Dendritic cell treated with granulocyte-macrophage colony-stimulating factor and Interleukin-4, amounts not matched to agents 40 ng/mL and 50 ng/mL, for 4 days (primary cell): ENCODE results near the gene INKA1.
A peak's percentile ranks its signal among the peaks of the same experiment; 100 is the strongest.
"Not testable (repeated sequence)": the region's sequence is repeated elsewhere in the genome, so short reads cannot be mapped to it uniquely, and the experiment has no call there.

ENCODE experiments used
- H3K27ac Mint-ChIP-seq: one replicate; pipeline ENCODE4 v1.8.0; 2022; ENCODE audit warnings: mild to moderate bottlenecking, mixed read lengths
- H3K27me3 Mint-ChIP-seq: one replicate; pipeline ENCODE4 v1.8.0; 2022; ENCODE audit warnings: mild to moderate bottlenecking, mixed read lengths
- H3K36me3 Mint-ChIP-seq: one replicate; pipeline ENCODE4 v1.8.0; 2022; ENCODE audit warnings: low read depth, mixed read lengths
- H3K4me1 Mint-ChIP-seq: one replicate; pipeline ENCODE4 v1.8.0; 2022; ENCODE audit warnings: low read depth, mixed read lengths
- H3K4me3 Mint-ChIP-seq: one replicate; pipeline ENCODE4 v1.8.0; 2022; ENCODE audit warnings: mild to moderate bottlenecking, moderate library complexity, mixed read lengths
- H3K9me3 Mint-ChIP-seq: one replicate; pipeline ENCODE4 v1.8.0; 2022; ENCODE audit warnings: mixed read lengths
- intact Hi-C: fragments of 100-400 bp; cut with micrococcal nuclease; formaldehyde crosslinking; loops from one replicate; pipeline ENCODE4 v1.15.0; 2022

The INKA1 gene

DNA sequence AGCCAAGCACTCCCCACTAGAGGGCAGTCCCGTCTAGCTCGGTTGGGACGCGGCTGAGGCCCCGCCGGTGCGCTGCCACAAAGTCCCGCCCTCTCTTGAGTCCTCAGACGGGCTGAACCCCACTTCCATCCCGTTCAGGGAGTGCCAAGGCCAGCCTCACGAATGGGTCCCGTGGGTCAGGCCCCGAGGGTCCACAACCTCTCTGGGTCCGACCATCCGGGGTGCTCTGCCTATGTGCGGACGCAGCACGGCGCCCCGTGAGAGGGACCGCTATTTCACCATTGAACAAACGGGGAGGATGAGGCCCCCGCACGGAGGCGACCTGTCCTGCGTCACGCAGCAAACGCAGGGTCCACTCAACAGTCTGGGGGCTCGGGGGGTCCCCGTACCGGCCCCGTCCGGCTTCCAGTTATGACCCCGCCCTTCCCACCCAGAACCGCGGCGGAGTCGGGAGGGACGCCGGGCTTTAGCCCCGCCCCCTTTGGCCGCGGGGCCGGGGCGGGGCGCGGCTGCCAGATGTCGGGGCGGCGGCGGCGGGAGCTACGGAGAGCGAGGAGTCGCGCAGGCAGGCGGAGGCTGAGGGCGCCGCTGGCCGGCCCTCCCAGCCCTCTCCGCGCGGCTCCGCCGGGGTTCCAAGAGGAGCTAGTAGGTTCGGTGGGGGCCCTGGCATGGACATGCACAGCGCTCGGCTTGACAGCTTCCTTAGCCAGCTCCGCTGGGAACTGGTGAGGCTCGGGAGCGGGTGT, at the start of gene INKA1:
Gene INKA1 (plus strand): TSS at position 543 of the 746 bp plus-strand sequence. CDS start 132 bp downstream, at position 675.
- H3K27ac Mint-ChIP-seq: peak within 1 kb of the TSS; percentile 80
- intact Hi-C loops: loop anchor here (1.0 kb wide), 1 partner anchor 36 kb away; no protein-coding TSS in a partner anchor
- peaks cover 27% of the 10 kb centered on the region for H3K27me3 Mint-ChIP-seq
- H3K9me3 Mint-ChIP-seq: no peaks in the 10 kb centered on the region
- peaks cover 9% of the 10 kb centered on the region for H3K36me3 Mint-ChIP-seq
- H3K4me3 Mint-ChIP-seq: peak within 1 kb of the TSS; percentile 84
- H3K4me1 Mint-ChIP-seq: peaks cover 51% of the 10 kb centered on the region

DNA sequence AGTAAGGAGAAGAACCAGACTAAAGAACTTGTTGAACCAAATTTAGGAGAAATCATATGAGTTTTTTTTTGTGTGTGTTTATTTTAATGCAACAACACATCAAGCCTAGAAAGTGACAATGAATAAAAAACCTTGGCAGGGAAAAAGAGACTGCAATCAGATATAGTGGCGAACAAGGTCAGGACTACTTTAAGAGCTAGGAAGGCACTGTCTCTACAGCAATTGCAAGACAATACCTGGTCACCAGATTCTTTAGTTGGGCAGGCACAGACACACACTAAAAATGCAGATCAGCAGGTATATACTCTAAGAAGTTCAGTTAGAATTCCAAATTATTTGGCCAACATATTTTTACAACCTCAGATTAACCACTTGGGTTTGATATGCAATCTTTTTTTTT, 48.5 kb upstream of the INKA1 start:
- Mint-ChIP-seq H3K9me3 (no peaks in the 10 kb centered on the region), H3K36me3 (peaks cover 30% of the 10 kb centered on the region), H3K4me3 (no peak overlapping the region), H3K27me3 (no peaks in the 10 kb centered on the region), H3K27ac (no peak overlapping the region), H3K4me1 (peaks cover 20% of the 10 kb centered on the region)
- intact Hi-C loops: no loop called here

DNA sequence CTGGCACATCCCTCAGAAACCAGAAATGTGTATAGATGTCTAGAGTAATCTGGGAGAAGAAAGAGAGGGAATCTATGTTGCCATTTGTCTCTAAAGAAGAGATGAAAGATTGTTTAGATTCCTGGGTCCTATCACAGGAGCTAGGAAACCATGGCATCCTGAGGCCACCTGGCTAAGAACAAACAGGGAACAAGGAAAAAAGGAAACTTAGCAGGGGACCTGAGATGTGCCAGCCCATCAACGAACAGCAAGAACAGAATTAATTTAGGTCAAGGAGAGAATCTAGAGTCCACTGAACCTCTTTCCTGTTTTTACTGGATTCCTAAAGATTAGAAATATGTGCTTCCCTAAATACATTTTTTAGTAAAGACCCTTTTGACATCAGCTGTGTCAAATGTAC, 47.0 kb upstream of the INKA1 start:
- Mint-ChIP-seq H3K9me3 (no peaks in the 10 kb centered on the region), H3K27ac (no peak overlapping the region)

DNA sequence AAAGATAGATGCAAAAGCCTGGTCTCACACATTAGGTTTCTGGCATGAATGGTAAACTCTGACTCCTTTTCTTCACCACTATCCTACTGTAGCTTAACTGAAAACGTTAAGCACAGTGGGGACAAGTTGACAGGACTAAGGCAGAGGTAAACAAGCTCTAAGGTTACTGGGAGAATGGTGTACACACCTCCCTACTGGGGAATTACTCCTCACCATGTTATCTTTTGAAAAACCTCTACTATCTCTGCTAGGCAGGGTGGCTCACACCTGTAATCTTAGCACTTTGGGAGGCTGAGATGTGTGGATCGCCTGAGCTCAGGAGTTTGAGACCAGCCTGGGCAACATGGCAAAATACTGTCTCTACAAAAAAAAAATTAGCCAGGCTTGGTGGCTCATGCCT, 45.9 kb upstream of the INKA1 start:
- Mint-ChIP-seq H3K27me3 (no peaks in the 10 kb centered on the region), H3K27ac (no peak overlapping the region), H3K9me3 (no peaks in the 10 kb centered on the region), H3K4me1 (peaks cover 28% of the 10 kb centered on the region), H3K36me3 (peaks cover 21% of the 10 kb centered on the region), H3K4me3 (no peak overlapping the region)
- intact Hi-C loops: no loop called here

More for the DNA sequence above, 47.0 kb upstream of the INKA1 start:
- Mint-ChIP-seq H3K4me3 (no peak overlapping the region), H3K36me3 (peaks cover 21% of the 10 kb centered on the region), H3K4me1 (peaks cover 28% of the 10 kb centered on the region), H3K27me3 (no peaks in the 10 kb centered on the region)
- intact Hi-C loops: no loop called here

DNA sequence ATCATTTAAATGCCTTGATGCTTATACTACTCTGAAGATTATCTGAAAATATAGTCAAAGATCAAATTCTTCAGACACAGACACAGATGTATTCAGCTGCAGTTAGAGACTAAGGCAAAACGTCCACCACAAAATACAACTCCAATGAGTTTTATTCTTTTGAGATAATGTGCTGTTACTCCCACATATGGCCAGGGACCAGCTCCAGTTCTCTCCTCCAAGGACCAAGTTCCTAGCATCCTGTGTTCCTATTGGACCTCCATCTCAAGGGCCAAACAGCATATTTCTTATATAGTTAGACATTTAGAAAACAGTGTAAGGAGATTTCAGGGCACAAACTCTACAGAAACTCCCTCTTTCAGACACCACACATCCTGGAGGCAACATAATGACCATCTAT, 43.8 kb upstream of the INKA1 start:
- peaks cover 10% of the 10 kb centered on the region for H3K36me3 Mint-ChIP-seq
- intact Hi-C loops: no loop called here
- H3K4me3 Mint-ChIP-seq: no peak overlapping the region
- no peaks in the 10 kb centered on the region for H3K9me3 Mint-ChIP-seq
- H3K27ac Mint-ChIP-seq: peak overlapping the region; percentile 25
- no peaks in the 10 kb centered on the region for H3K27me3 Mint-ChIP-seq
- H3K4me1 Mint-ChIP-seq: peaks cover 16% of the 10 kb centered on the region

DNA sequence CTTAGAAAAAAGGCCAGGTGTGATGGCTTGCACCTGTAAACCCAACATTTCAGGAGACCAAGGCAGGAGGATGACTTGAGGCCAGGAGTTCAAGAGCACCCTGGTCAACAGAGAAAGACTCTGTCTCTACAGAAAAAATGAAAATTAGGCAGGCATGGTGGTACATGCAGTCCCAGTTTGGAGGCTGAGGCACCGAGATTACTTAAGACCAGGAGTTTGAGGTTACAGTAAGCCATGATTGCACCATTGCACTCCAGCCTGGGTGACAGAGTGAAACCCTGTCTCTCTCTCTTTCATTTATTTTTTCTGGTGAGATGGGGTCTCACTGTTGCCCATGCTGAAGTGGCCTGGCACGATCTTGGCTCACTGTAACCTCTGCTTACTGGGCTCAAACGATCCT, 41.4 kb upstream of the INKA1 start:
- H3K27me3 Mint-ChIP-seq: no peaks in the 10 kb centered on the region
- H3K36me3 Mint-ChIP-seq: peaks cover 11% of the 10 kb centered on the region
- H3K4me1 Mint-ChIP-seq: peaks cover 12% of the 10 kb centered on the region
- no peaks in the 10 kb centered on the region for H3K9me3 Mint-ChIP-seq
- no peak overlapping the region for H3K27ac Mint-ChIP-seq
- intact Hi-C loops: no loop called here
- no peak overlapping the region for H3K4me3 Mint-ChIP-seq

DNA sequence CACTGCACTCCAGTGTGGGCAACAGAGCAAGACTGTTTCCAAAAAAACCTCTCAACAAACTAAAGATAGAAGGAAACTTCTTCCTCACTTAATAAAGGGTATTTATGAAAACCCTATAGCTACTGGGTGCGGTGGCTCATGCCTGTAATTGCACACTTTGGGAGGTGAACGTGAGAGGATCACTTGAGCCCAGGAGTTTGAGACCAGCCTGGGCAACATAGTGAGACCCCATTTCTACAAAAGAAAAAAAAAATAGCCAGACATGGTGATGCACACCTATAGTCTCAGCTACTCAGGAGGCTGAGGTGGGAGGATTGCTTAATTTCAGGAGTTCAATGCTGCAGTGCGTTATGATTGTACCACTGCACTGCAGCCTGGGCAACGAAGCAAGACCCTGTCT, 39.1 kb upstream of the INKA1 start:
- no peak overlapping the region for H3K27ac Mint-ChIP-seq
- peaks cover 11% of the 10 kb centered on the region for H3K36me3 Mint-ChIP-seq
- H3K9me3 Mint-ChIP-seq: no peaks in the 10 kb centered on the region
- H3K4me1 Mint-ChIP-seq: peaks cover 12% of the 10 kb centered on the region
- intact Hi-C loops: no loop called here
- H3K27me3 Mint-ChIP-seq: no peaks in the 10 kb centered on the region
- H3K4me3 Mint-ChIP-seq: no peak overlapping the region

DNA sequence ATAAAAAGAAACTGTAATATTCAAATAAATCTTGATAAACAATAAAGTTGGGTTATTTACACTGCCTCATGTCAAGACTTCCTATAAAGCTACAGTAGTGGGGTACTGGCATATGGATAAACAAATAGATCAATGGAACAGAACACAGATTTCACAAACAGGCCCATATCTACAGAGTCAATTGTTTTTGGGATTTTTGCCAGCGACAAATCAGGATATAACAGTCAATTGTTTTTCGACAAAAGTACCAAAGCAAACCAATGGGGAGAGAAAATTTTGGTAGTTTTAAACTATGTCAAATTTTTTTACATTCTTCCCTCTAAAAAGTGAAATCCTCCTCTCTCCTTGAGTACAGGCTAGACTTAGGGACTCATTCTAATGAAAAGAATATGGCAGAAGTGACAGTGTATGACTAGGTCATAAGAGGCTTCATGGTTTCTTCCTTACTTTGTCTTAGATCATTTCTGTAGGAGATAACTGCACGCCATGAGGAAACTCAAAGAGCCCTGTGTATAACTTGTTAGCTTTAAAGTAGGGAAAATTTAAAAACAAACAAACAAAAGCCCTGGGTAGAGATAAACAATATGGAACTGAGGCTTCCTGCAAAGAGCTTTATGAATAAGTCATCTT, 33.7 kb upstream of the INKA1 start:
- H3K36me3 Mint-ChIP-seq: peaks cover 34% of the 10 kb centered on the region
- H3K9me3 Mint-ChIP-seq: no peaks in the 10 kb centered on the region
- intact Hi-C loops: no loop called here
- no peaks in the 10 kb centered on the region for H3K4me1 Mint-ChIP-seq
- H3K4me3 Mint-ChIP-seq: no peak overlapping the region
- no peak overlapping the region for H3K27ac Mint-ChIP-seq
- no peaks in the 10 kb centered on the region for H3K27me3 Mint-ChIP-seq

DNA sequence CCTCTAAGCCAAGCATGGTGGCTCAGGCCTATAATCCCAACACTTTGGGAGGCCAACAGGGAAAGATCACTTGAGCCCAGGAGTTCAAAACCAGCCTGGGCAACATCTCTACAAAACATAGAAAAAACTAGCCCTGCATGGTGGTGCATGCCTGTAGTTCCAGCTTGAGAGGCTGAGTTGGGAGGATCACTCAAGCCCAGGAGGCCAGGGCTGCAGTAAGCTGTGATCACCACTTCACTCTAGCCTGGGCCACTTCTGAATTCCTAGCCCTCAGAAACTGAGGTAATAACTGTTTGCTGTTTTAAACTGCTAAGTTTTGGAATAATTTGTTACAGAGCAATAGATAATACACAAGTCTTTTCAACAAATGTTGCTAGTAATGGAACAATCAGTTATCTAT, 33.1 kb upstream of the INKA1 start:
- no peaks in the 10 kb centered on the region for H3K9me3 Mint-ChIP-seq
- no peak overlapping the region for H3K4me3 Mint-ChIP-seq
- no peaks in the 10 kb centered on the region for H3K27me3 Mint-ChIP-seq
- peaks cover 34% of the 10 kb centered on the region for H3K36me3 Mint-ChIP-seq
- H3K4me1 Mint-ChIP-seq: no peaks in the 10 kb centered on the region
- intact Hi-C loops: no loop called here
- H3K27ac Mint-ChIP-seq: no peak overlapping the region

DNA sequence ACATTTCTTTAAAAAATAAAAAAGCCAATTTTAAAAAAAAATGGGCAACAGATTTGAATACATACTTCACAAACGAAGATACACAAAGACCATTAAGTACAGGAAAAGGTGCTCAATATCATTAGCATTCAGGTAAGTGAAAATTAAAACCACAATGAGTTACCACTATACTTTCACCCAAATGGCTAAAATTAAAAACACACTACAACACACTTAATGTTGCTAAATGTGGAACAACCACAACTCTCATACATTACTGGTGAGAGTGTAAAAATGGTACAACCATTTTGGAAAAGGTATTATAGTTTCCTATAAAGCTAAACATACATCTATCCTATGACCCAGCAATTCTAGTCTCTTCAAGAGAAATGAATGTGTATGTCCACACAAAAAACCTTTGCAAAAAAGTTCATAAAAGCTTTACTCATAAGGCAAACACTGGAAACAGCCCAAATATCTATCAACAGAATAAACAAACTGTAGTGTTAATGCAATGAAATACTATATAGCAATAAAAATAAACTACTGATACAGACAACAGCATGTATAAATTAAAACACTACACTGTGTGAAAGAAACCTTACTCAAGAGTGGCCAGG, 31.6 kb upstream of the INKA1 start:
- no peak overlapping the region for H3K27ac Mint-ChIP-seq
- H3K27me3 Mint-ChIP-seq: no peaks in the 10 kb centered on the region
- H3K4me3 Mint-ChIP-seq: no peak overlapping the region
- H3K36me3 Mint-ChIP-seq: peaks cover 36% of the 10 kb centered on the region
- H3K4me1 Mint-ChIP-seq: peaks cover 4% of the 10 kb centered on the region
- intact Hi-C loops: no loop called here
- H3K9me3 Mint-ChIP-seq: no peaks in the 10 kb centered on the region

DNA sequence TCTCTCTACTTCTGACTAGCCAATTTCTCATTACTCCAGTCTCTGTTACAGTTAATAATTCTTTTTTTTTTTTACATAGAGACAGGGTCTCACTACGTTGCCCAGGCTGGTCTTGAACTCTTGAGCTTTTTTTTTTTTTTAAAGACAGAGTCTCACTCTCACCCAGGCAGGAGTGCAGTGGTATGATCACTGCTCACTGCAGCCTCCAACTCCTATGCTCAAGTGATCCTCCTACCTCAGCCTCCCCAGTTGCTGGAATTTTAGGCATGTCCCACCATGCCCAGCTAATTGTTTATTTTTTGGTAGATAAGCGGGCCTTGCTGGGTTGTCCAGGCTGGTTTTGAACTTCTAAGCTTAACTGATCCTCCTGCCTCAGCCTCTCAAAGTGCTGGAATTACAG, 30.4 kb upstream of the INKA1 start:
- H3K27ac Mint-ChIP-seq: no peak overlapping the region
- H3K27me3 Mint-ChIP-seq: no peaks in the 10 kb centered on the region
- no peaks in the 10 kb centered on the region for H3K9me3 Mint-ChIP-seq
- no peak overlapping the region for H3K4me3 Mint-ChIP-seq
- peaks cover 47% of the 10 kb centered on the region for H3K36me3 Mint-ChIP-seq
- intact Hi-C loops: no loop called here
- peaks cover 4% of the 10 kb centered on the region for H3K4me1 Mint-ChIP-seq

DNA sequence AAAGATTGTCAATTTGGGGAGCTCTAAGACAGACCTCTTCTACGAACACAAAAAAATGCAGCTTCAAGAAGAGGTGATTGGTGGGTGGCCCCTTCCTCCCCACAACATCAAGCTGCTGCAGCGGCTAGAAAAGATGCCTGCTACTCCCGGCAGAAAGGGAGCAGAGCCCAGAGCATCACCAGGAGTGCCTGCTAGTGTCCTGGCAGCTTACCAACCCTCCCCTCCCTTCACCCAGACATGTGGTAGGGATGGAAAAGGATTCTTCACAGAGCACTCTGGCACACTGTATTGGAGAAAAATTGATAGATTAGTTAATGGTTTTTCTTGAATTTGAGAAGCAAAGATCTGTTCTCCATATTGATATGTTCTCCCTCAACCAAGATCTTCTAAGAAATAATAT, 27.5 kb upstream of the INKA1 start:
- H3K4me3 Mint-ChIP-seq: no peak overlapping the region
- intact Hi-C loops: no loop called here
- H3K27ac Mint-ChIP-seq: no peak overlapping the region
- H3K9me3 Mint-ChIP-seq: no peaks in the 10 kb centered on the region
- H3K36me3 Mint-ChIP-seq: peaks cover 59% of the 10 kb centered on the region
- H3K27me3 Mint-ChIP-seq: no peaks in the 10 kb centered on the region
- H3K4me1 Mint-ChIP-seq: peaks cover 20% of the 10 kb centered on the region

DNA sequence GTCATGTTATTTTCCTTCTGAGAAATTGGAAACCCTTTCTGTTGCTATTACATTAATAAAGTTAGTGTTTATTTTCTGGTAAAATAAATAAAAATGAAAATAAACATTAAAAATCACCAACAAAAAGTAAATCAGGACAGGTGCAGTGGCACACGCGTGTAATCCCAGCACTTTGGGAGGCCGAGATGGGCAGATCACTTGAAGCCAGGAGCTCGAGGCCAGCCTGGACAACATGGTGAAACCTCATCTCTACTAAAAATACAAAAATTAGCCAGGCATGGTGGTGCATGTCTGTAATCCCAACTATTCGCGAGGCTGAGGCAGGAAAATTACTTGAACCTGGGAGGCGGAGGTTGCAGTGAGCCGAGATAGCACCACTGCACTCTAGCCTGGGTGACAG, 27.0 kb upstream of the INKA1 start:
- H3K4me3 Mint-ChIP-seq, H3K27me3 Mint-ChIP-seq, intact Hi-C loops, H3K27ac Mint-ChIP-seq, H3K9me3 Mint-ChIP-seq: not testable (repeated sequence)
- Mint-ChIP-seq H3K36me3 (peaks cover 60% of the 10 kb centered on the region), H3K4me1 (peaks cover 26% of the 10 kb centered on the region)

DNA sequence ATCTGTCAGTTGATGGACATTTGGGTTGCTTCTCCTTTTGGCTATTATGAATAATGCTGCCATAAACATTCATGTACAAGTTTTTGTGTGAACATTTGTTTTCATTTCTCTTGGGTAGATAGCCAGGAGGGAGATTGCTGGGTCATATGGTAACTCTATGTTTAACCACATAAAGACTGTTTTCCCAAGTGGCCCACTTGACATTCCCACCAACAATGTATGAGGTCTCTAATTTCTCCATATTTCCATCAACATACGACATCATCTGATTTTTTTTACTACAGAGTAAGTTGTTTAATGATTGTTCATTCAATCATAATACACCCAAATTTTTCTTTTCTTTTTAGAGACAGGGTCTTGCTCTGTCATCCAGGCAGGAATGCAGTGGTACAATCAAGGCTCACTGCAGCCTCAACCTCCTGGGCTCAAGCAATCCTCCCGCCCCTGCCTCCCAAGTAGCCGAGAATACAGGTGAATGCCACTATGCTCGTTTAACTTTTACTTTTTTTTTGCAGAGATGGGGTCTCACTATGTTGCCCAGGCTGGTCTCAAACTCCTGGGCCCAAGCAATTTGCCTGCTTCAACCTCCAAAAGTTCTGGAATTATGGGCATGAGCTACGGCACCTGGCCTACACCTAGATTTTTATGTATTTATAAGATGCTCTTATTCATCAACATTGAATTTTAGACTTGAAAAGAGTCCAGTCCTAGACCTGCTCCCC, 23.5 kb upstream of the INKA1 start:
- H3K36me3 Mint-ChIP-seq: peaks cover 85% of the 10 kb centered on the region
- H3K27me3 Mint-ChIP-seq: no peaks in the 10 kb centered on the region
- H3K4me1 Mint-ChIP-seq: peaks cover 36% of the 10 kb centered on the region
- H3K27ac Mint-ChIP-seq: no peak overlapping the region
- H3K9me3 Mint-ChIP-seq: no peaks in the 10 kb centered on the region
- H3K4me3 Mint-ChIP-seq: no peak overlapping the region
- intact Hi-C loops: loop anchor here (10.0 kb wide), 1 partner anchor 55 kb away; the partner anchor contains the start of gene GMPPB
